ENCODE data around the gene TRDMT1.

GRCh38 chr10:17109475-17110207, 91.8 kb downstream of the TRDMT1 start:
- TF ChIP-seq, protein P1, sequence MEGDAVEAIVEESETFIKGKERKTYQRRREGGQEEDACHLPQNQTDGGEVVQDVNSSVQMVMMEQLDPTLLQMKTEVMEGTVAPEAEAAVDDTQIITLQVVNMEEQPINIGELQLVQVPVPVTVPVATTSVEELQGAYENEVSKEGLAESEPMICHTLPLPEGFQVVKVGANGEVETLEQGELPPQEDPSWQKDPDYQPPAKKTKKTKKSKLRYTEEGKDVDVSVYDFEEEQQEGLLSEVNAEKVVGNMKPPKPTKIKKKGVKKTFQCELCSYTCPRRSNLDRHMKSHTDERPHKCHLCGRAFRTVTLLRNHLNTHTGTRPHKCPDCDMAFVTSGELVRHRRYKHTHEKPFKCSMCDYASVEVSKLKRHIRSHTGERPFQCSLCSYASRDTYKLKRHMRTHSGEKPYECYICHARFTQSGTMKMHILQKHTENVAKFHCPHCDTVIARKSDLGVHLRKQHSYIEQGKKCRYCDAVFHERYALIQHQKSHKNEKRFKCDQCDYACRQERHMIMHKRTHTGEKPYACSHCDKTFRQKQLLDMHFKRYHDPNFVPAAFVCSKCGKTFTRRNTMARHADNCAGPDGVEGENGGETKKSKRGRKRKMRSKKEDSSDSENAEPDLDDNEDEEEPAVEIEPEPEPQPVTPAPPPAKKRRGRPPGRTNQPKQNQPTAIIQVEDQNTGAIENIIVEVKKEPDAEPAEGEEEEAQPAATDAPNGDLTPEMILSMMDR (IDR thresholded peaks at IDR 0.05): no peak
- no peak for TF ChIP-seq POLR2A (IDR thresholded peaks at IDR 0.05)
